Osteoblast (primary cell): ENCODE measurements around the gene ADGRD1. TPM values are rescaled to one million over a fixed set of nuclear protein-coding genes. Genes with fewer than 3 reads are reported as not detected.
A peak's percentile ranks its signal among the peaks of the same experiment; 100 is the strongest.

Experiments used
- DNase-seq: peaks from one replicate; pipeline ENCODE4 v3.0.0; 2011; ENCODE audit warnings: low spot score, mixed read lengths; ENCODE audit not compliant: insufficient read length; ENCODE audit errors: missing footprints
- H2AFZ ChIP-seq: 2 replicates; pipeline ENCODE4 v1.6.0; 2011; ENCODE audit warnings: mild to moderate bottlenecking, low read length
- H3K27ac ChIP-seq: 2 replicates; pipeline ENCODE4 v1.5.1; 2011; ENCODE audit warnings: mild to moderate bottlenecking, low read depth, low read length, moderate library complexity
- H3K27me3 ChIP-seq: 2 replicates; pipeline ENCODE4 v1.6.0; 2012; ENCODE audit warnings: mild to moderate bottlenecking, control low read depth, inconsistent platforms, low read length, moderate library complexity; ENCODE audit not compliant: insufficient read depth
- H3K36me3 ChIP-seq: 2 replicates; pipeline ENCODE4 v1.5.1; 2011; ENCODE audit warnings: mild to moderate bottlenecking, low read length, control low read depth, moderate library complexity; ENCODE audit not compliant: insufficient read depth
- H3K4me1 ChIP-seq: 2 replicates; pipeline ENCODE4 v1.5.1; 2011; ENCODE audit warnings: mild to moderate bottlenecking, low read length, control low read depth, moderate library complexity; ENCODE audit not compliant: insufficient read depth
- H3K4me2 ChIP-seq: 2 replicates; pipeline ENCODE4 v1.6.0; 2011; ENCODE audit warnings: mild to moderate bottlenecking, low read length; ENCODE audit not compliant: insufficient read depth
- H3K4me3 ChIP-seq: fragments of 200-600 bp; sonication (generic); 3 replicates; pipeline ENCODE4 v1.5.1; 2012; ENCODE audit warnings: mild to moderate bottlenecking, low read length, inconsistent platforms; ENCODE audit not compliant: insufficient read depth
- H3K79me2 ChIP-seq: 2 replicates; pipeline ENCODE4 v1.6.0; 2012; ENCODE audit warnings: mild to moderate bottlenecking, low read length, control low read depth, inconsistent platforms; ENCODE audit not compliant: insufficient read depth
- H3K9me3 ChIP-seq: 2 replicates; pipeline ENCODE4 v1.5.1; 2011; ENCODE audit warnings: low read depth, low read length, control low read depth
- H4K20me1 ChIP-seq: 2 replicates; pipeline ENCODE4 v1.6.0; 2012; ENCODE audit warnings: mild to moderate bottlenecking, low read length, control low read depth; ENCODE audit not compliant: insufficient read depth
- CTCF ChIP-seq: IDR thresholded peaks from 2 replicates; pipeline ENCODE4 v1.5.1; 2011; ENCODE audit warnings: mild to moderate bottlenecking, low read depth, low read length, moderate library complexity; ENCODE audit errors: extremely low read depth
- total RNA-seq: library from RNA; depleted of rRNA; stranded (reverse); fragments of >200 nt; gene quantifications from 2 replicates; pipeline ENCODE4 v1.2.3, GENCODE V29; 2012

ADGRD1 gene
- total RNA-seq, 1 donor: 0.72 TPM

- peak; percentile 43 for DNase-seq
- H3K27ac ChIP-seq: no peak overlapping the region
- TF ChIP-seq CTCF: no peak
- no peaks in the 10 kb centered on the region for H3K9me3 ChIP-seq
- no peaks in the 10 kb centered on the region for H3K4me1 ChIP-seq
- H4K20me1 ChIP-seq: no peaks in the 10 kb centered on the region
- H3K4me2 ChIP-seq: no peak overlapping the region
- no peaks in the 10 kb centered on the region for H3K79me2 ChIP-seq
- H3K27me3 ChIP-seq: no peaks in the 10 kb centered on the region
- no peak overlapping the region for H2AFZ ChIP-seq
- no peak overlapping the region for H3K4me3 ChIP-seq
- H3K36me3 ChIP-seq: no peaks in the 10 kb centered on the region
These were observed 158.3 kb downstream of the ADGRD1 start for GRCh38 chr12:131112021-131112420.

GRCh38 chr12:131112700-131113290 is 159.1 kb downstream of the ADGRD1 start:
- Histone ChIP-seq H3K4me3 (no peak overlapping the region), H3K79me2 (no peaks in the 10 kb centered on the region), H3K36me3 (no peaks in the 10 kb centered on the region), H3K4me1 (no peaks in the 10 kb centered on the region), H3K9me3 (no peaks in the 10 kb centered on the region), H3K27ac (no peak overlapping the region), H4K20me1 (no peaks in the 10 kb centered on the region), H2AFZ (no peak overlapping the region), H3K27me3 (no peaks in the 10 kb centered on the region), H3K4me2 (no peak overlapping the region)
- TF ChIP-seq CTCF: no peak
- peak; percentile 23 for DNase-seq

- H3K79me2 ChIP-seq: no peaks in the 10 kb centered on the region
- H3K9me3 ChIP-seq: no peaks in the 10 kb centered on the region
- H3K27ac ChIP-seq: no peak overlapping the region
- no peaks in the 10 kb centered on the region for H3K4me1 ChIP-seq
- DNase-seq: peak; percentile 32
- H3K27me3 ChIP-seq: no peaks in the 10 kb centered on the region
- H4K20me1 ChIP-seq: no peaks in the 10 kb centered on the region
- no peak overlapping the region for H3K4me3 ChIP-seq
- TF ChIP-seq CTCF: no peak
- no peaks in the 10 kb centered on the region for H3K36me3 ChIP-seq
- H2AFZ ChIP-seq: no peak overlapping the region
- no peak overlapping the region for H3K4me2 ChIP-seq
These were observed 160.0 kb downstream of the ADGRD1 start for GRCh38 chr12:131113568-131114270.

DNA sequence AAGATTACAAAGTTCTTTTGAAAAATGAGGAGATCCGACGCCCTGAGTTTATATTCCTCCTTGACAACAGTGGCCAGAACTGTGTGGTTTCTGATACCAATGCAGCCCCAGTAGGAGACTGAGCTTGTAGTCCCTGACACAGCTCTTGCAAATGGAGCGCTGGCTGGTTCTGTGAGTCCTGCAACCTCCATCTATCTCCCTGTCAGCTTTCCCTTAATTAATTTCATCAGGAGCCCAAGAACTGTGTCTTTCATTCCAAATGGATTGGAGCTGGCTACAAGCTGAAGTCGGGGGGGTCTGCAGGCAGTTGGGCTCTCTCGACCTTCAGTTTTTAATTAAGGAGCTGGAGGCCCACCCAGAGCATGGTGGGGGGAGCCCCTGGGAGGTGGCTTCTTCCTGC is 160.6 kb downstream of the ADGRD1 start:
- no peaks in the 10 kb centered on the region for H3K79me2 ChIP-seq
- H3K4me1 ChIP-seq: no peaks in the 10 kb centered on the region
- H3K27me3 ChIP-seq: no peaks in the 10 kb centered on the region
- no peak overlapping the region for H3K27ac ChIP-seq
- H3K36me3 ChIP-seq: no peaks in the 10 kb centered on the region
- H3K4me2 ChIP-seq: no peak overlapping the region
- H2AFZ ChIP-seq: no peak overlapping the region
- H3K4me3 ChIP-seq: no peak overlapping the region
- no peak for DNase-seq
- no peak for TF ChIP-seq CTCF
- H3K9me3 ChIP-seq: no peaks in the 10 kb centered on the region
- no peaks in the 10 kb centered on the region for H4K20me1 ChIP-seq
